ENCODE results near the gene PDXK. TPM values are rescaled to one million over a fixed set of nuclear protein-coding genes. Genes with fewer than 3 reads are reported as not detected.

The PDXK gene
- polyA plus RNA-seq, 1 experiment: 129 TPM

DNA sequence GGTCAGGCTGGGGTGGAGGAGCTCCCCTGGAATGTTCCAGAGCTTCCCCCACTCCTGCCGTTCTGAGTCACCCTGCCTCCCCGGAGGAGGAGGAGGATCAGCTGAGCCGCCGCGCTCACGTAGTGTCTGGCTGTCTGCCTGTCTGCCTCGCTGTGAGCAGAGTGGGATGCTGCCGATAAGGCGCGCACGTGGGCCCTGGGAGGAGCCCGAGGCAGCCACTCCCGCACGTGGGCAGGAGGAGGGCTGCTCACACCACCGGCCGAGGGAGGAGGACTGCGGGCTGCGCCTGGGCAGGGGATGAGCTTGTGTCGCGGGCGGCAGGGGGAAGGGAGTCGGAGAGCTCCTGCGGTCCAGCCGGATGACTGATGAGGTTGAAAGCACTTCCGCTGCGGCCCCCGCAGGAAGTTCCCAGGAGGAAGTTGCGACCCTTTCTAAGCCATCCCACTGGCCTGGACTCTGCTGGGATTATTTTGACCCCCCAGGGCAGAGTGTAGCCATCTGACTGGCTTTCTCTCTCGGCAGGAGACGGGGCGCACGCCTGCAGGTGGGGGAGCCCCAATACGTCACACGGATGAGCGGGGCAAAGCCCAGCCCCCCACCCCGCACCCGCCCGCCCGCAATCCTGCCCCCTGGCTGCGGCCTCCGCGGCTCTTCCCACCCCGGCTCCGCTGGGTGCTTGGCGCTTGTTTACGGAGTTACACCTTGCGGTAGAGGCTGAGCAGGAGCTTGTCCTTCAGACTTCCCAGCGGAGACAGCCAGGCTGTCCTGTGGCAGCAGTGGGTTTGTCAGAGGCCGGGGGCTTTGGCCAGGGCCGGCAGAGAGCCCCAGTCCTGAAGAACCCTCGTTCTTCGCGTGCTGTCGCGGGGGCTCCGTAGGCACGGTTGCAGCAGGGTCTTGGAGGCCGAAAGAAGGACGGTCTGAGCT, 9.8 kb downstream of the PDXK start:
- H3K27me3 ChIP-seq (ENCODE audit: control insufficient read depth, insufficient read depth, low read length): no peaks in the 10 kb centered on the region
- peak overlapping the region; percentile 92 for H3K27ac ChIP-seq (ENCODE audit: low read depth, low read length)
- TF ChIP-seq, protein P1, sequence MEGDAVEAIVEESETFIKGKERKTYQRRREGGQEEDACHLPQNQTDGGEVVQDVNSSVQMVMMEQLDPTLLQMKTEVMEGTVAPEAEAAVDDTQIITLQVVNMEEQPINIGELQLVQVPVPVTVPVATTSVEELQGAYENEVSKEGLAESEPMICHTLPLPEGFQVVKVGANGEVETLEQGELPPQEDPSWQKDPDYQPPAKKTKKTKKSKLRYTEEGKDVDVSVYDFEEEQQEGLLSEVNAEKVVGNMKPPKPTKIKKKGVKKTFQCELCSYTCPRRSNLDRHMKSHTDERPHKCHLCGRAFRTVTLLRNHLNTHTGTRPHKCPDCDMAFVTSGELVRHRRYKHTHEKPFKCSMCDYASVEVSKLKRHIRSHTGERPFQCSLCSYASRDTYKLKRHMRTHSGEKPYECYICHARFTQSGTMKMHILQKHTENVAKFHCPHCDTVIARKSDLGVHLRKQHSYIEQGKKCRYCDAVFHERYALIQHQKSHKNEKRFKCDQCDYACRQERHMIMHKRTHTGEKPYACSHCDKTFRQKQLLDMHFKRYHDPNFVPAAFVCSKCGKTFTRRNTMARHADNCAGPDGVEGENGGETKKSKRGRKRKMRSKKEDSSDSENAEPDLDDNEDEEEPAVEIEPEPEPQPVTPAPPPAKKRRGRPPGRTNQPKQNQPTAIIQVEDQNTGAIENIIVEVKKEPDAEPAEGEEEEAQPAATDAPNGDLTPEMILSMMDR (IDR thresholded peaks at IDR 0.05; ENCODE audit: low read depth, low read length): no peak
- CTCF ChIA-PET: interaction anchor here (0.6 to 1.5 kb wide), 6 partner anchors 10 to 117 kb away, joined by 3 to 4 read pairs (median 4); partner anchors contain the start of gene RRP1
- no peaks in the 10 kb centered on the region; the same call in 1 of the 2 replicates for H3K9me3 ChIP-seq (ENCODE audit: control insufficient read depth, insufficient read depth, low read length)
- peak; percentile 97 for DNase-seq (ENCODE audit: low read depth, low spot score)
- H3K4me3 ChIP-seq (ENCODE audit: low read depth, low read length): peak overlapping the region; percentile 65
- POLR2A ChIA-PET: interaction anchor here (0.6 to 1.7 kb wide), 6 partner anchors 9 to 69 kb away, joined by 3 to 20 read pairs (median 5); partner anchors contain the start of genes HSF2BP, PDXK and RRP1B

DNA sequence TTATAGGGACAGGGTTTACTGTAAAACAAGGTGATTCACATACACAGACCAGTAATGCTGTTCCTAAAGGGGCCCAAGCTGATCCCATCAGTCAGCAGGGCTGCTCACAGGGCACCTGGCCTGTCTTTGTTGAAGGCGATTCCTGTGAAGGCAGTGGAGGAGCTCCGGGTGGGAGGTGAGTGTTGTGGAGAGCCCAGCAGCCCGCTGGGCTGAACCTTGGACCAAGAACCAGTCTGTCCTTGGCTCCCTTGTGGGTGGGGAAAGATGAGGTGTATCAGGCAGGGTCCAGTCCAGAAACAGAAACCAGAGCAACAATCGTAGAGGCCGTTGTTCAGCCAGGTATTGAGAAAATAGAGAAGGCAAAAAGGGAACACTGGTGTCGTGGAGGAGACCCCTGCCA, 12.5 kb downstream of the PDXK start:
- POLR2A ChIA-PET: no interaction called here
- H3K27me3 ChIP-seq (ENCODE audit: control insufficient read depth, insufficient read depth, low read length): no peaks in the 10 kb centered on the region
- DNase-seq (ENCODE audit: low read depth, low spot score): no peak
- TF ChIP-seq, protein P1 (IDR thresholded peaks at IDR 0.05; ENCODE audit: low read depth, low read length): no peak
- CTCF ChIA-PET: no interaction called here
- H3K4me3 ChIP-seq (ENCODE audit: low read depth, low read length): no peak overlapping the region
- no peak overlapping the region for H3K27ac ChIP-seq (ENCODE audit: low read depth, low read length)
- H3K9me3 ChIP-seq (ENCODE audit: control insufficient read depth, insufficient read depth, low read length): peaks cover 3% of the 10 kb centered on the region; the same call in 1 of the 2 replicates

DNA sequence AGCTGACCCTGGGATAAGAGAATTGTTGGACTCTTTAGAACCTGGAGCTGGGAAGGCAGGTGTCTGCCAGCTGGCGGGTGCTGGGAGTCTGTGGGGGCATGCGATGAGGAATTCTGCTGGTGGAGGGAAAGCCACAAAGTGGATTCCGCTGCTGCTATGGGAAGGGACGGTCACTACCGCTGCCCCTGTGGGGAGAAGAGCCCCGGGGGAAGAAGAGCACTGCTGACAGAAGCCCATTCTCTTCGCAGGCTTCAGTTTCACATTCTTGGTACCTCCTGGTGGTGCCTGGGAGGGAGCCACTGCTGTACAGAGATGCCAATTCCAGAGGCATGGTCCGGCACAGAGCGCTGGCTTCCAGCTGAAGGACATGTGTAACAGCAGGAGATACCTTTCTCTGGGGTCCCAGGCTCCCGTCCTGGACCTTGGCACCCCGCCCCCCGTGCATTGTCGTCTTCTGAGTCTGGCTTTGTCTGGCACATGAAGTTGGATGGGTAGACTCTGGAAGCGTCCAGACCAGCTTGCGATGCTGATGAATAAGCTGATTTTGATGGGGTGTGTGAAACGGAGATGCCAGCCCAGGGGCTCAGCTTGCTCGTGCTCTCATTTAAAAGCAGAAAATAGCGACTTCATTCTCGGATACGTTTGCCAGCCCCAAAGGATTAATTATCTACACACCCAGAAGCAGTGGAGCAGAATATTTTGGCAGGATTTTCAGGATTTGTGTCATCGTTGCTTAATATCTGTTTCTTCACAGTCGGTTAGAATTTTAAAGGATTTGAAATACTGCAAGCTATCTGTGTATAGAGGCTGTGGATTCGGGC, 13.2 kb downstream of the PDXK start:
- Histone ChIP-seq H3K27me3 (ENCODE audit: control insufficient read depth, insufficient read depth, low read length) (no peaks in the 10 kb centered on the region), H3K27ac (ENCODE audit: low read depth, low read length) (no peak overlapping the region), H3K4me3 (ENCODE audit: low read depth, low read length) (no peak overlapping the region), H3K9me3 (ENCODE audit: control insufficient read depth, insufficient read depth, low read length) (peaks cover 8% of the 10 kb centered on the region; the same call in 1 of the 2 replicates)
- ChIA-PET POLR2A (no interaction called here), CTCF (no interaction called here)
- no peak for DNase-seq (ENCODE audit: low read depth, low spot score)
- TF ChIP-seq, protein P1 (IDR thresholded peaks at IDR 0.05; ENCODE audit: low read depth, low read length): no peak

DNA sequence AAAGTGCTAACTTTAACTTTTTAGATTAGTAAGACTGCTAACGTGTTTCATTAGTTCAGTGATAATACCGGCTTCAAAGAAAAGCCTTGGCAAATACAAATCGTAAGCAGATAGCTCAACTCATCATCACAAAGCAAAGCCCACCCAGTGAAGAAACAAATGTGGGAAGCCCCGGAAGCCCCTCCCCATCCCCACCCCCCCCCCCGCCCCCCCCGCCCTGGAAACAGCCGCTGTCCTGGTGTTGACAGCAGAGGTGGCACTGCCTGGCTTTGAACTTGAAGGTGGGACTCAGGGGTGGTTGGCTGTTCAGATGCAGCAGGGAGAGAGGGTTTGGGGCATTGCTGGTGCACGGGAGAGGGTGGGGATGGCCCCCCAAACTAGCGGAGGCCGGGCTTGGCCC, 14.1 kb downstream of the PDXK start:
- Histone ChIP-seq H3K4me3 (ENCODE audit: low read depth, low read length) (0 out of 2 replicates have a peak overlapping the region, but pooled peaks have one; percentile 10), H3K9me3 (ENCODE audit: control insufficient read depth, insufficient read depth, low read length) (peaks cover 8% of the 10 kb centered on the region; the same call in 1 of the 2 replicates), H3K27ac (ENCODE audit: low read depth, low read length) (no peak overlapping the region), H3K27me3 (ENCODE audit: control insufficient read depth, insufficient read depth, low read length) (no peaks in the 10 kb centered on the region)
- TF ChIP-seq, protein P1 (IDR thresholded peaks at IDR 0.05; ENCODE audit: low read depth, low read length): no peak
- POLR2A ChIA-PET: interaction anchor here (0.9 kb wide), 1 partner anchor 13 kb away, joined by 5 read pairs; the partner anchor contains the start of gene PDXK
- DNase-seq (ENCODE audit: low read depth, low spot score): no peak
- CTCF ChIA-PET: no interaction called here

Data from AG04450 (cell line).